ENCODE measurements around the gene FAM111B.

DNA sequence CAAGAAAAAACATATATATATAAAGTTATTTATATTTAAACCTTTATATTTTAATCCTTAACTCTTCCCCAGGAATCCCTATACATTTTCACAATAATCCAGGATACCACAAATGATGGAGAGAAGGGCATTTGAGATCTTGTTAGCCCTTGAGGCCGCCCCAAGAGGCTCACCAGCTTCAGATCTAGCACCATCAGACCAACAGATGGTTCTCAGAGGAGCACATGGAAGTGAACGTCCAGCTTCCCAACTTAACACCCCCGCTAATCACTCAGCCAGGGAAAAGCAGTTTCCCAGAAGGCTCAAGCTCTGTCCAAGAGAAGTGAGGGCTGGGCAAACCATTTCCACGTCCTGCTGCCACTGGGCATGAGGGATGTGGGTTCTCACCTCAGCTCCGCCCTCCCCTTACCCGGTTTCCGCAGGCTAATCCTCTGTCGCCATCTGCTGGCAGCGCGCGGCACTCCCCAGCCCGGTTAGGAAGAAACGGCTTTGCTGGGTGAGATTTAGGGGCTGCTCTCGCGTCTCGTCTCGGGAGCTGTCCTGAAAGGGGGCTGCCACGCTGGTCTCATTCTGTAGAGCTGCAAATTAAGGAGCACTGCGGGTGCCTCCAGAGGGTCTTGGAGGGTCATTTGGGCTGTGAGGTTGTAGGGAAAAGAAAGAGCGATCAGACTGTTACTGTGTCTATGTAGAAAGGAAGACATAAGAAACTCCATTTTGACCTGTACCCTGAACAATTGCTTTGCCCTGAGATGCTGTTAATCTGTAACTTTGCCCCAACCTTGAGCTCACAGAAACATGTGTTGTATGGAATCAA lies 28.8 kb downstream of the FAM111B start:
- TF ChIP-seq, protein P1, sequence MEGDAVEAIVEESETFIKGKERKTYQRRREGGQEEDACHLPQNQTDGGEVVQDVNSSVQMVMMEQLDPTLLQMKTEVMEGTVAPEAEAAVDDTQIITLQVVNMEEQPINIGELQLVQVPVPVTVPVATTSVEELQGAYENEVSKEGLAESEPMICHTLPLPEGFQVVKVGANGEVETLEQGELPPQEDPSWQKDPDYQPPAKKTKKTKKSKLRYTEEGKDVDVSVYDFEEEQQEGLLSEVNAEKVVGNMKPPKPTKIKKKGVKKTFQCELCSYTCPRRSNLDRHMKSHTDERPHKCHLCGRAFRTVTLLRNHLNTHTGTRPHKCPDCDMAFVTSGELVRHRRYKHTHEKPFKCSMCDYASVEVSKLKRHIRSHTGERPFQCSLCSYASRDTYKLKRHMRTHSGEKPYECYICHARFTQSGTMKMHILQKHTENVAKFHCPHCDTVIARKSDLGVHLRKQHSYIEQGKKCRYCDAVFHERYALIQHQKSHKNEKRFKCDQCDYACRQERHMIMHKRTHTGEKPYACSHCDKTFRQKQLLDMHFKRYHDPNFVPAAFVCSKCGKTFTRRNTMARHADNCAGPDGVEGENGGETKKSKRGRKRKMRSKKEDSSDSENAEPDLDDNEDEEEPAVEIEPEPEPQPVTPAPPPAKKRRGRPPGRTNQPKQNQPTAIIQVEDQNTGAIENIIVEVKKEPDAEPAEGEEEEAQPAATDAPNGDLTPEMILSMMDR (IDR thresholded peaks at IDR 0.05), result peak; percentile 99
- TF ChIP-seq POLR2AphosphoS5 (IDR thresholded peaks at IDR 0.05; ENCODE audit: low read depth, low read length), result no peak
- TF ChIP-seq SIN3A (IDR thresholded peaks at IDR 0.05; ENCODE audit: borderline replicate concordance, insufficient read depth, low read depth, low read length), result no peak

All from Panc1 (cell line).